Measurements from ENCODE around the gene TRAIP.

- no peak for TF ChIP-seq CTCF (IDR thresholded peaks at IDR 0.05)
- TF ChIP-seq PBX3 (IDR thresholded peaks at IDR 0.05) = no peak
- no peak for TF ChIP-seq SREBF2 (IDR thresholded peaks at IDR 0.05)
- no peak for TF ChIP-seq POLR2A (IDR thresholded peaks at IDR 0.05; ENCODE audit: low read length)
- TF ChIP-seq REST (IDR thresholded peaks at IDR 0.05) = no peak
- TF ChIP-seq SMC3 (IDR thresholded peaks at IDR 0.05) = no peak
- no peak for TF ChIP-seq RAD21 (conservative IDR thresholded peaks at IDR 0.05 in 1 of 2, IDR thresholded peaks at IDR 0.05 in 1 of 2)
- no peak for TF ChIP-seq POLR2AphosphoS2 (conservative IDR thresholded peaks at IDR 0.05; ENCODE audit: low read length)
- no peak for TF ChIP-seq RNF2 (IDR thresholded peaks at IDR 0.05; ENCODE audit: borderline replicate concordance, low read depth)
- TF ChIP-seq MAFK (IDR thresholded peaks at IDR 0.05; ENCODE audit: partially characterized antibody) = no peak
- no peak for TF ChIP-seq EP300 (IDR thresholded peaks at IDR 0.05)
- no peak for TF ChIP-seq ZNF302 (CRISPR knock-in tag; IDR thresholded peaks at IDR 0.05)
- TF ChIP-seq E2F6 (IDR thresholded peaks at IDR 0.05; ENCODE audit: borderline replicate concordance, low read depth) = no peak
Observed at GRCh38 chr3:49780080-49780974, 76.0 kb downstream of the TRAIP start.
